ENCODE data around the gene CFAP206.

DNA sequence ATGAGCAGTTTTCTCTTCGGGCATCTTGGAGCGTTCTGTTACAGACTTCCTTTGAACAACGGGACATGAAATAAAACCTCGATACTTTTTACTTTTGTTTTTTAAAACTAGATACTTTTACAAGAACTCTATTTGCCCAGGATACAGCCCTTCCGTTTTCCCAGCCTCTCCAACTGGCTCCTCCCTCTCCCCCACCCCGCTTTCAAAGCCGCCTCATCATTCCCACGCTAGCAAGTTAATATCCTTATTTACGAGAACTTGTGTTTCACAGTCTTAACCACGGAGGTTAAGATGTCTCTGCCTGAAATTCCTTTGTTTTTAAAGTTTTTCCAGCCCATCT is 241 bp upstream of the CFAP206 start:
- TF ChIP-seq ESRRG (CRISPR knock-in tag; IDR thresholded peaks at IDR 0.05) (no peak), ZFP3 (CRISPR knock-in tag; IDR thresholded peaks at IDR 0.05) (no peak), BACH2 (CRISPR knock-in tag; IDR thresholded peaks at IDR 0.05; ENCODE audit: borderline replicate concordance) (no peak), ZNF565 (CRISPR knock-in tag; conservative IDR thresholded peaks at IDR 0.05; ENCODE audit: low read depth) (no peak), TOX (CRISPR knock-in tag; IDR thresholded peaks at IDR 0.05; ENCODE audit: borderline replicate concordance) (no peak), GLIS3 (CRISPR knock-in tag; IDR thresholded peaks at IDR 0.05) (no peak), PPARA (CRISPR knock-in tag; IDR thresholded peaks at IDR 0.05; ENCODE audit: borderline replicate concordance) (no peak)
- TF ChIP-seq, protein P1, sequence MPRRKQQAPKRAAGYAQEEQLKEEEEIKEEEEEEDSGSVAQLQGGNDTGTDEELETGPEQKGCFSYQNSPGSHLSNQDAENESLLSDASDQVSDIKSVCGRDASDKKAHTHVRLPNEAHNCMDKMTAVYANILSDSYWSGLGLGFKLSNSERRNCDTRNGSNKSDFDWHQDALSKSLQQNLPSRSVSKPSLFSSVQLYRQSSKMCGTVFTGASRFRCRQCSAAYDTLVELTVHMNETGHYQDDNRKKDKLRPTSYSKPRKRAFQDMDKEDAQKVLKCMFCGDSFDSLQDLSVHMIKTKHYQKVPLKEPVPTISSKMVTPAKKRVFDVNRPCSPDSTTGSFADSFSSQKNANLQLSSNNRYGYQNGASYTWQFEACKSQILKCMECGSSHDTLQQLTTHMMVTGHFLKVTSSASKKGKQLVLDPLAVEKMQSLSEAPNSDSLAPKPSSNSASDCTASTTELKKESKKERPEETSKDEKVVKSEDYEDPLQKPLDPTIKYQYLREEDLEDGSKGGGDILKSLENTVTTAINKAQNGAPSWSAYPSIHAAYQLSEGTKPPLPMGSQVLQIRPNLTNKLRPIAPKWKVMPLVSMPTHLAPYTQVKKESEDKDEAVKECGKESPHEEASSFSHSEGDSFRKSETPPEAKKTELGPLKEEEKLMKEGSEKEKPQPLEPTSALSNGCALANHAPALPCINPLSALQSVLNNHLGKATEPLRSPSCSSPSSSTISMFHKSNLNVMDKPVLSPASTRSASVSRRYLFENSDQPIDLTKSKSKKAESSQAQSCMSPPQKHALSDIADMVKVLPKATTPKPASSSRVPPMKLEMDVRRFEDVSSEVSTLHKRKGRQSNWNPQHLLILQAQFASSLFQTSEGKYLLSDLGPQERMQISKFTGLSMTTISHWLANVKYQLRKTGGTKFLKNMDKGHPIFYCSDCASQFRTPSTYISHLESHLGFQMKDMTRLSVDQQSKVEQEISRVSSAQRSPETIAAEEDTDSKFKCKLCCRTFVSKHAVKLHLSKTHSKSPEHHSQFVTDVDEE (CRISPR knock-in tag; IDR thresholded peaks at IDR 0.05) = no peak
- TF ChIP-seq, protein P2, sequence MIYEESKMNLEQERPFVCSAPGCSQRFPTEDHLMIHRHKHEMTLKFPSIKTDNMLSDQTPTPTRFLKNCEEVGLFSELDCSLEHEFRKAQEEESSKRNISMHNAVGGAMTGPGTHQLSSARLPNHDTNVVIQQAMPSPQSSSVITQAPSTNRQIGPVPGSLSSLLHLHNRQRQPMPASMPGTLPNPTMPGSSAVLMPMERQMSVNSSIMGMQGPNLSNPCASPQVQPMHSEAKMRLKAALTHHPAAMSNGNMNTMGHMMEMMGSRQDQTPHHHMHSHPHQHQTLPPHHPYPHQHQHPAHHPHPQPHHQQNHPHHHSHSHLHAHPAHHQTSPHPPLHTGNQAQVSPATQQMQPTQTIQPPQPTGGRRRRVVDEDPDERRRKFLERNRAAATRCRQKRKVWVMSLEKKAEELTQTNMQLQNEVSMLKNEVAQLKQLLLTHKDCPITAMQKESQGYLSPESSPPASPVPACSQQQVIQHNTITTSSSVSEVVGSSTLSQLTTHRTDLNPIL (CRISPR knock-in tag; IDR thresholded peaks at IDR 0.05; ENCODE audit: low read depth) = no peak
- TF ChIP-seq, protein P3, sequence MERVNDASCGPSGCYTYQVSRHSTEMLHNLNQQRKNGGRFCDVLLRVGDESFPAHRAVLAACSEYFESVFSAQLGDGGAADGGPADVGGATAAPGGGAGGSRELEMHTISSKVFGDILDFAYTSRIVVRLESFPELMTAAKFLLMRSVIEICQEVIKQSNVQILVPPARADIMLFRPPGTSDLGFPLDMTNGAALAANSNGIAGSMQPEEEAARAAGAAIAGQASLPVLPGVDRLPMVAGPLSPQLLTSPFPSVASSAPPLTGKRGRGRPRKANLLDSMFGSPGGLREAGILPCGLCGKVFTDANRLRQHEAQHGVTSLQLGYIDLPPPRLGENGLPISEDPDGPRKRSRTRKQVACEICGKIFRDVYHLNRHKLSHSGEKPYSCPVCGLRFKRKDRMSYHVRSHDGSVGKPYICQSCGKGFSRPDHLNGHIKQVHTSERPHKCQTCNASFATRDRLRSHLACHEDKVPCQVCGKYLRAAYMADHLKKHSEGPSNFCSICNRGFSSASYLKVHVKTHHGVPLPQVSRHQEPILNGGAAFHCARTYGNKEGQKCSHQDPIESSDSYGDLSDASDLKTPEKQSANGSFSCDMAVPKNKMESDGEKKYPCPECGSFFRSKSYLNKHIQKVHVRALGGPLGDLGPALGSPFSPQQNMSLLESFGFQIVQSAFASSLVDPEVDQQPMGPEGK (CRISPR knock-in tag; IDR thresholded peaks at IDR 0.05; ENCODE audit: borderline replicate concordance) = no peak
